Psoas muscle (tissue), 8 donors: Measurements from ENCODE around the gene TUBG2. TPM values are rescaled to one million over a fixed set of nuclear protein-coding genes. Genes with fewer than 3 reads are reported as not detected.

ENCODE experiments used
- ATAC-seq, 4 donors: fragments of 200-7000 bp; cut with Tn5 transposase; one replicate each; pipeline ENCODE4 v1.9.1; 2020; ENCODE audit warnings: moderate library complexity in 3 of 4, mild to moderate bottlenecking in 2 of 4
- DNase-seq, 2 donors: peaks; one replicate each; pipeline ENCODE4 v3.0.0-alpha.2; 2020
- H3K27ac ChIP-seq: fragments of 200-600 bp; one replicate; pipeline ENCODE4 v1.8.0; 2022
- H3K27me3 ChIP-seq, 3 donors: fragments of 200-600 bp in 1 of 3; one replicate each; pipeline versions ENCODE4 v1.6.1 to v1.8.0; 2013 to 2022; ENCODE audit warnings: low read length in 2 of 3, mild to moderate bottlenecking in 2 of 3, moderate library complexity in 1 of 3; ENCODE audit not compliant: insufficient read depth in 3 of 3
- H3K36me3 ChIP-seq, 2 donors: fragments of 200-600 bp in 1 of 2; one replicate each; pipeline versions ENCODE4 v1.6.1 to v1.8.0; 2013 to 2022; ENCODE audit warnings: low read depth in 1 of 2, mild to moderate bottlenecking in 1 of 2, moderate library complexity in 1 of 2; ENCODE audit not compliant: insufficient read depth in 1 of 2
- H3K4me1 ChIP-seq: fragments of 200-600 bp; one replicate; pipeline ENCODE4 v1.8.0; 2022
- H3K4me3 ChIP-seq: fragments of 200-600 bp; one replicate; pipeline ENCODE4 v1.8.0; 2022; ENCODE audit warnings: mild to moderate bottlenecking
- H3K9me3 ChIP-seq: fragments of 200-600 bp; one replicate; pipeline ENCODE4 v1.8.0; 2022
- WGBS, 3 donors: extraction: QIAGEN DNeasy Blood & Tissue Kit; methylation state at CpG; one replicate each; pipeline versions ENCODE4 v1.1.6 to v1.1.7; 2013; 5-methylcytosine and 5-hydroxymethylcytosine counted together
- intact Hi-C, 2 donors: fragments of 100-400 bp; cut with DNase I; formaldehyde crosslinking; loops; one replicate each; pipeline versions ENCODE4 v1.11.0 to v1.14.2; 2022
- polyA plus RNA-seq, 3 donors: library from polyadenylated mRNA; stranded (reverse); fragments of 200-250 nt; gene quantifications; one replicate each; pipeline ENCODE4 v1.2.3, GENCODE V29; 2013
- total RNA-seq, 4 donors: library from RNA; stranded (reverse); fragmentation: NEBNext Ultra II Directional in 2 of 4; extraction: Animal tissue kit (Norgen Biotek cat#: 25700) in 2 of 4; gene quantifications; one replicate each; pipeline versions ENCODE4 v1.2.1 to v1.2.4, GENCODE V29; 2021 to 2023
- TF ChIP-seq, protein P1 (sequence below): fragments of 200-600 bp; IDR thresholded peaks from one replicate; pipeline ENCODE4 v1.8.0; 2022; ENCODE audit warnings: antibody characterized with exemption
- donor health status: healthy with polysubstance abuse.
- donor health status: DM: no; HTN: no; CAD: no; lungs with moderate emphysema.
- donor health status: Bipolar disorder and iron deficiency.
- donor health status: healthy.
- donor health status: DM: yes; HTN: yes; CAD: no.
- donor health status: DM: no; HTN: no; CAD: no.
- donor health status: DM: no; HTN: no; CAD: no.
- donor health status: DM: yes; HTN: yes; CAD: no.

Gene TUBG2
- total and polyA plus RNA-seq, 7 donors = 2.7 to 11.9 (median 4.9) TPM

DNA sequence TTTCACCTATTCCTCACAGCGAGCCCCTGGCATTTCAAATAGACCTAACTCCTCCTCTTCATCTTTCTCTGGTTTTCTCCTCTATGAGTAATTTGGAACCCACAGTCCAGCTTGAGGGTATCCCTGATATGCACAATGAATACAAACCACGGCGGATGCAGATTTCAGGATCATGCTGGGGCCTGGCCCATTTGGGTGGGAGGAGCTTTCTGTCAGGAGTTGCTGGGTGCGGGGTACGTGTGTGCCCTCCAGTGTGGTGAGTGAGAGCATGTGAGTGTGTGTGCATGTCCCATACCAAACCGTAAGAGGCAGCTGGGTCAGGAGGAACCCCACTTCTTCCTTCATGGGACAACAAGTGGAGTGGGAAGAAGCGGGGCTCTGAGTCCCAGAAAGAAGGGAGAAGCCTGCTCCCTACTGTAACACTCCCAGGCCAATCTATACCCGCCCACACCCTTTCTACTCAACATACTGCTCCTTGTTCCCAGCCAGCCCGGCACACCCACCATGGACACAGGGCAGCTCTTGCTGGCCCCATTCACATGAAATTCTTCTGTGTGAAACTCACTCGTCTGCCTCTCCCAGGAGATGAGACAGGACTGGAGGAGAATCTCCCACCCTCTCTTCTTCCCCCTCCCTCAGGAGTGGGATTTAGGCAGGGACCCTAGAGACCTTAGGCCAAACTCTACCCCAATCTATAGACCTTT, 41.7 kb downstream of the TUBG2 start:
- no peaks in the 10 kb centered on the region for H3K4me1 ChIP-seq
- TF ChIP-seq, protein P1, sequence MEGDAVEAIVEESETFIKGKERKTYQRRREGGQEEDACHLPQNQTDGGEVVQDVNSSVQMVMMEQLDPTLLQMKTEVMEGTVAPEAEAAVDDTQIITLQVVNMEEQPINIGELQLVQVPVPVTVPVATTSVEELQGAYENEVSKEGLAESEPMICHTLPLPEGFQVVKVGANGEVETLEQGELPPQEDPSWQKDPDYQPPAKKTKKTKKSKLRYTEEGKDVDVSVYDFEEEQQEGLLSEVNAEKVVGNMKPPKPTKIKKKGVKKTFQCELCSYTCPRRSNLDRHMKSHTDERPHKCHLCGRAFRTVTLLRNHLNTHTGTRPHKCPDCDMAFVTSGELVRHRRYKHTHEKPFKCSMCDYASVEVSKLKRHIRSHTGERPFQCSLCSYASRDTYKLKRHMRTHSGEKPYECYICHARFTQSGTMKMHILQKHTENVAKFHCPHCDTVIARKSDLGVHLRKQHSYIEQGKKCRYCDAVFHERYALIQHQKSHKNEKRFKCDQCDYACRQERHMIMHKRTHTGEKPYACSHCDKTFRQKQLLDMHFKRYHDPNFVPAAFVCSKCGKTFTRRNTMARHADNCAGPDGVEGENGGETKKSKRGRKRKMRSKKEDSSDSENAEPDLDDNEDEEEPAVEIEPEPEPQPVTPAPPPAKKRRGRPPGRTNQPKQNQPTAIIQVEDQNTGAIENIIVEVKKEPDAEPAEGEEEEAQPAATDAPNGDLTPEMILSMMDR = no peak
- no peaks in the 10 kb centered on the region for H3K9me3 ChIP-seq
- DNase-seq (no peak), ATAC-seq (no peak)
- no peaks in the 10 kb centered on the region for H3K27me3 ChIP-seq
- H3K27ac ChIP-seq = no peak overlapping the region
- intact Hi-C loops = loop anchor here in 1 of 2 donors (10.0 kb wide), 1 partner anchor 196 kb away; no protein-coding TSS in a partner anchor
- 70 to 80% (median 76%) methylated on average over 9 to 10 of the region's 10 CpGs for WGBS, 3 donors
- H3K36me3 ChIP-seq = peaks cover 14 to 85% of the 10 kb centered on the region in 2 donors
- H3K4me3 ChIP-seq = no peak overlapping the region

- peaks cover 22 to 85% of the 10 kb centered on the region in 2 donors for H3K36me3 ChIP-seq
- H3K27ac ChIP-seq = no peak overlapping the region
- H3K27me3 ChIP-seq = no peaks in the 10 kb centered on the region
- ATAC-seq (no peak), DNase-seq (no peak)
- H3K4me1 ChIP-seq = no peaks in the 10 kb centered on the region
- intact Hi-C loops = loop anchor here in 1 of 2 donors (10.0 kb wide), 1 partner anchor 198 kb away; no protein-coding TSS in a partner anchor
- no peak overlapping the region for H3K4me3 ChIP-seq
- WGBS, 3 donors = 89 to 90% (median 90%) methylated on average over 11 of the region's 11 CpGs
- TF ChIP-seq, protein P1 = no peak
- no peaks in the 10 kb centered on the region for H3K9me3 ChIP-seq
Observed at GRCh38 chr17:42702446-42702845, 43.4 kb downstream of the TUBG2 start.

DNA sequence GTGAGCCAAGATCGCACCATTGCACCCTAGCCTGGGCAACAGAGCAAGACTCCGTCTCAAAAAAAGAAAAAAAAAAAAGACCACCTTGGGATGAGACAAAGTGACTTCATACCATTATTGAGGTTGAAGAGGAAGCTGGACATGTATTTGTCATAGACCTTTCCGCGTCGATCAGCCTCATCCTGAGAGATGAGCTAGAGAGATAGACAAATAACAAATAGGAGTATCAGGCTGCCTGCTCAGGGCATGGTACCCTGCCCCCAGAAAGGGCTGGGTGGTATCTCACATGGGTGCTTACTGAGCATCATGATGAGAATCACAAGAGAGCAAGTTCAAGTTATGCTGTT, 45.4 kb downstream of the TUBG2 start:
- H3K4me1 ChIP-seq = no peaks in the 10 kb centered on the region
- H3K4me3 ChIP-seq = no peak overlapping the region
- intact Hi-C loops = loop anchor here in 1 of 2 donors (10.0 kb wide), 1 partner anchor 200 kb away; no protein-coding TSS in a partner anchor
- no peaks in the 10 kb centered on the region for H3K27me3 ChIP-seq
- 95% methylated on average over 5 of the region's 5 CpGs for WGBS, 3 donors
- H3K27ac ChIP-seq = no peak overlapping the region
- no peak for DNase-seq
- no peaks in the 10 kb centered on the region for H3K9me3 ChIP-seq
- TF ChIP-seq, protein P1 = no peak
- peaks cover 32 to 99% of the 10 kb centered on the region in 2 donors for H3K36me3 ChIP-seq
- ATAC-seq = no peak

- intact Hi-C loops = loop anchor here in 1 of 2 donors (10.0 kb wide), 1 partner anchor 200 kb away; no protein-coding TSS in a partner anchor
- DNase-seq = no peak
- no peak for ATAC-seq
Observed at GRCh38 chr17:42704837-42705494, 45.9 kb downstream of the TUBG2 start.

More at GRCh38 chr17:42704837-42705494, 45.9 kb downstream of the TUBG2 start:
- Histone ChIP-seq H3K9me3 (no peaks in the 10 kb centered on the region), H3K27me3 (no peaks in the 10 kb centered on the region), H3K27ac (no peak overlapping the region), H3K36me3 (peaks cover 32 to 100% of the 10 kb centered on the region in 2 donors), H3K4me3 (no peak overlapping the region), H3K4me1 (no peaks in the 10 kb centered on the region)
- 79 to 87% (median 82%) methylated on average over 8 of the region's 8 CpGs for WGBS, 3 donors
- TF ChIP-seq, protein P1 = no peak
